Measurements from ENCODE around the gene ATP10A. TPM values are rescaled to one million over a fixed set of nuclear protein-coding genes. Genes with fewer than 3 reads are reported as not detected.

Gene ATP10A
- polyA plus RNA-seq, result 0.11 and 0.20 TPM in 2 replicates

GRCh38 chr15:25863111-25863967 is at the start of gene ATP10A:
ATP10A (minus strand) TSS chr15:25863327; CDS start chr15:25863096, 231 bp downstream.

Data from Purkinje cell (primary cell).